ENCODE results near the gene LCN9. TPM values are rescaled to one million over a fixed set of nuclear protein-coding genes. Genes with fewer than 3 reads are reported as not detected.

LCN9 gene
- not detected for total RNA-seq
- long read RNA-seq = 0 reads

- H3K27me3 ChIP-seq (ENCODE audit: low read depth) = peaks cover 18% of the 10 kb centered on the region
Measured at GRCh38 chr9:135662758-135663450, at the start of gene LCN9. TSS of gene LCN9 (plus strand) at chr9:135663309. CDS start at chr9:135663322, 13 bp downstream.

GRCh38 chr9:135613946-135614805 lies 48.9 kb upstream of the LCN9 start:
- peaks cover 23% of the 10 kb centered on the region for H3K27me3 ChIP-seq (ENCODE audit: low read depth)
- intact Hi-C loops (cut with DNase I) = no loop called here
- H3K27ac ChIP-seq = no peak overlapping the region
- no peak for TF ChIP-seq CTCF (IDR thresholded peaks at IDR 0.05)
- no peaks in the 10 kb centered on the region for H3K36me3 ChIP-seq
- DNase-seq (no peak), ATAC-seq (no peak)
- H3K4me1 ChIP-seq = no peaks in the 10 kb centered on the region
- no peaks in the 10 kb centered on the region for H3K9me3 ChIP-seq
- no peak overlapping the region for H3K4me3 ChIP-seq

More at GRCh38 chr9:135662758-135663450, at the start of gene LCN9:
- Histone ChIP-seq H3K4me1 (no peaks in the 10 kb centered on the region), H3K4me3 (no peak within 1 kb of the TSS), H3K36me3 (no peaks in the 10 kb centered on the region), H3K27ac (no peak within 1 kb of the TSS), H3K9me3 (no peaks in the 10 kb centered on the region)
- no peak for TF ChIP-seq CTCF (IDR thresholded peaks at IDR 0.05)
- ATAC-seq = no peak
- intact Hi-C loops (cut with DNase I) = no loop called here
- DNase-seq = no peak

GRCh38 chr9:135614821-135615665 lies 48.1 kb upstream of the LCN9 start:
- Histone ChIP-seq H3K27ac (no peak overlapping the region), H3K36me3 (no peaks in the 10 kb centered on the region), H3K9me3 (no peaks in the 10 kb centered on the region), H3K4me3 (no peak overlapping the region), H3K27me3 (ENCODE audit: low read depth) (peaks cover 24% of the 10 kb centered on the region), H3K4me1 (no peaks in the 10 kb centered on the region)
- intact Hi-C loops (cut with DNase I) = no loop called here
- no peak for TF ChIP-seq CTCF (IDR thresholded peaks at IDR 0.05)
- DNase-seq = no peak
- ATAC-seq = no peak

- intact Hi-C loops (cut with DNase I) = no loop called here
- H3K9me3 ChIP-seq = no peaks in the 10 kb centered on the region
- H3K4me3 ChIP-seq = no peak overlapping the region
- no peak overlapping the region for H3K27ac ChIP-seq
- ATAC-seq (no peak), DNase-seq (no peak)
- H3K36me3 ChIP-seq = no peaks in the 10 kb centered on the region
- TF ChIP-seq CTCF (IDR thresholded peaks at IDR 0.05) = no peak
- no peaks in the 10 kb centered on the region for H3K4me1 ChIP-seq
- peaks cover 24% of the 10 kb centered on the region for H3K27me3 ChIP-seq (ENCODE audit: low read depth)
Measured at GRCh38 chr9:135615666-135616618, 47.2 kb upstream of the LCN9 start.
